ENCODE measurements around the gene SOX13.
"Not testable (repeated sequence)": the region's sequence is repeated elsewhere in the genome, so short reads cannot be mapped to it uniquely, and the experiment has no call there.

The SOX13 gene

DNA sequence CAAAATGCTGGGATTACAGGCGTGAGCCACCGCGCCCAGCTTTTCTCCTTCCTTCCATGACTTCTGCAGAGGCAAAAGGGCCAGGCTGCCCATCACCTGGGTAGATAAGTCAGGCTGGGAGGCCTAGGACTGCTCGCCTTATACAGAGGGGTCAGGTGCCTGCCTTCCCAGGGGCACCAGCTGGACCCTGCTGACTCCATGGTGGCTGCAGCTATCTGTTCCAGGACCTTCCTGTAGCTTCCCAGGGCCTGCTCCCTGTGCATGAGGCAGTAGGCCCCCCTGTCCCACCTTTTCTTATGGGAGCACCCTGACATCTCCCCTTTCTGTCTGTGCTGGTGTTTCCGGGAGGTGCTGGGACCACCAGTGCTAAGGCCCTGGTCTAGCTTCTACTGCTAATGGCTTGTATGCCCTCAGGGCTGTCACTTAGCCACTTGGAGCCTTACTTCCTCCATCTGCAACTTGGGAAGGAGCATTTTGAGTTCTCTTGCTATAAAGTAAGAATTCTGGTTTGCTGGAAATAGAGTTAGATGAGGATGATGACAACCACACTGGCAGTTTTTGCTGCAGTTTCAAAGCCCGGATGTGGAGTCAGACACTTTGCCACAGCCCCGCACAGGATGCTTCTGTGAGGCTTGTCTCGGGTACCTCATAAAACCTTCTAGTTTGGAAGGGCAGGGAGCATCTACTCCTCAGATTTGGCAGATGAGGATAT lies 14.4 kb downstream of the SOX13 start:
- DNase-seq (ENCODE audit: low spot score), result no peak

DNA sequence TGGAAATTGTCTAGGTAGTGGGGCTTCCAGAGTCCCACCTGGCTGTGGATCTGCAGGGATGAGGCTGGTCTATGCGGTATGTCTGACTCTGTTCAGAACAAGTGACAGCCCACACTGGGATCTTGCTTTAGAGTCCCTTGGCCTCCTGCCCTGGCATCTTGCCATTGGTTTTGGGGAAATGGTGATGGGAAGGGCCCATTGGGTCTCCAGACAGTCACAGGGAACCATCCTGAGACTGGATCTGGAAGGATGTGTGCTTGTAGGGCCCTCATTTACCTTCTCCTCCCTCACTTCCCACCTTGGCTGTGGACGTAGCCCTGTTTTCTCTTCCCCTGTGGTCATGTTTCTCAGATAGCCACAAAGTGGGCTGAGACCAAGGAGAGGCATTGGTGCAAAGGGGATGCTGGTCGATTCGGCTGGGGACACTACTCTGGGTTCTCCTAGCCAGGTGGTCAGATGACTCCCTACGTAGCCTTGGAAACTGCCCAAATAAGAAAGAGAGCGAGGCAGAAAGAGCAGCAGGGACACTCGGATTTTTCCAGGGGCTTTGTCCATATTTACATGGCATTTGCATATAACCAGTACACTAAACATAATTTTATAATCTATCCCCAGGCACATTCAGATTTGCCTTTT lies 15.1 kb downstream of the SOX13 start:
- no peak for DNase-seq (ENCODE audit: low spot score)

DNA sequence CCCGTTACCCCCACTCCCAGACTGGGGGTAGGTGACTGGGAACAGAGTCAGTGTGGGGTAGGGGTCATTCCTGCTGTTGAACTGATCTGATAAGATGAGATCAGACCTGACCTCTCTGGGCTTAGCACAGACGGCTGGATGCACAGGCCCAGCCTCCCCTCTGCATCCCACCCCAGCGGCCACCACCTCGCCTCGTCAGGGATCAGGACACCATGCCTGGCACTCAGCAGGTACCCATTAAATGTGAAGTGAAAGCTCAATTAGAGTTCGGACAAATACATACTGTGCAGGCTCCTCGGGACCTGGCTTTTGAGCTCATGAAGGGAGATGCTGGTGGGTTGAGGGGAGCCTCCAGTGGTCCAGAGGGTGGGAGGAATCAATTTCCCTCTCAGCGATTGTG lies 15.7 kb downstream of the SOX13 start:
- no peak for DNase-seq (ENCODE audit: low spot score)

DNA sequence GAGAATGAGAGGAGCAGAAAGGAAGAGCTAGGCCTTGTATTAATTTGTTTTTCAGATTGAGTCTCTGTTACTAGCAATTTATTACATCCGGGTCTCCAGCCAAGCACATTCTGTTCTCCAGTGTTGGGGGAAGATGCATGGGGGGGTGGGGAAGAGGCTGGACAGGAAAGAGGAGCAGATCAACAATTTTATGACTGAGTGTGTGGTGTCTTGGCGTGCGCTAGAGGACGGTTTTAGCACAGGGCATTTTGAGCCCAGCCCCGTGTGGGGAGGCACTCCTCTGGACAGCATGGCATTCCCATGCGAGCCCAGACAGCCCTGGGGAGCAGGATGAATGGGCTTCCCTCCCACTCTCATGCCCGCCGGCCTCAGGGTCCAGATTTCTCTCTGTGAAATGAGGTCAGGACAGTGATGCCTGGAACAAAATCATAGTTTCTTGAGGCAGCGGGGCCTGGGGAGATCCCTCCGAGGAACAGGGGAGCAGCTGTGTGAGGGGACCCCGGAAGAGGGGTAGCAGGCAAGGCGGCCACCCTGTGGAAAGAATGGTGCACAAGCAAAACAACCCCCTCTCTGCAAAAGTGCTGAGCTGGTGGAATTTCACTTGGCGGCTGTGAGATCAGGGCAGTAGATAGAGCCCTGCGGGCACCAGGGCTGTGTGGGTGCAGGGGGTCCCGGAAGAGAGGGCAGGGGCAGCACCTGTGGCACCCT lies 16.3 kb downstream of the SOX13 start:
- DNase-seq (ENCODE audit: low spot score), result no peak

DNA sequence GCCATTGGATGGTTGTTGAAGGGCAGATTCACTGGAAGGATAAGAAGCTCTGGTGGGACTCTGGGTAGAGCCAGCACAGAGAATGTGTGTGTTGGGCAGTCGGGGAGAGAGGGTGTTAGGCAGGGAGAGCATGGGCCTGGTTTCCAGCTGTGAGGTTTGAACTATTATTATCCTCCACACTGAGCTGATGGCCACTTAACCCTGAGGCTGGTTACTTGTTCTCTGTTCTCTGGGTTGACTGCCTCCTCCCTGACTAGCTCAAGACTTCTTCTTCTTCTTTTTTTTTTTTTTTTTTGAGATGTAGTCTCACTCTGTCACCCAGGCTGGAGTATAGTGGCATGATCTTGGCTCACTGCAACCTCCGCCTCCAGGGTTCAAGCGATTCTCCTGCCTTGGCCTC lies 17.2 kb downstream of the SOX13 start:
- DNase-seq (ENCODE audit: low spot score), result not testable (repeated sequence)

DNA sequence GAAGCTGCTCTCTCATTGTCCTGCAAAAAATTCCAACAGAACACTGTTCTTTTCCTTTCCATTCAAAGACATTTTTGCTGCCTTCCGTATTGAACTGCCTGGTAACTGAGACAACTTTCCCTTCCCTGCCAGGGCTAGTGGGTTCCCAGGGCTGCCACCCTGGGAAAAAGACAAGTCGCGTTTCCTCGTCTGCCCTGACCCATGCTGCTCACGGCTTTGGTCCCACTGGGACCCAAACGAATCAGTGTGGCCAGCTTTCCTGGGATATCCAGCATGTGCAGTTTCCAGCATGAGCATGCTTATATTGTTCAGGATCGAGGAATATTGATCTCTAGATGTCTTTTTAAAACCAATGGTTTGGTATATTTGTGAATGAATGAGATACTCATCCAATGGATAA lies 18.2 kb downstream of the SOX13 start:
- DNase-seq (ENCODE audit: low spot score), result no peak

DNA sequence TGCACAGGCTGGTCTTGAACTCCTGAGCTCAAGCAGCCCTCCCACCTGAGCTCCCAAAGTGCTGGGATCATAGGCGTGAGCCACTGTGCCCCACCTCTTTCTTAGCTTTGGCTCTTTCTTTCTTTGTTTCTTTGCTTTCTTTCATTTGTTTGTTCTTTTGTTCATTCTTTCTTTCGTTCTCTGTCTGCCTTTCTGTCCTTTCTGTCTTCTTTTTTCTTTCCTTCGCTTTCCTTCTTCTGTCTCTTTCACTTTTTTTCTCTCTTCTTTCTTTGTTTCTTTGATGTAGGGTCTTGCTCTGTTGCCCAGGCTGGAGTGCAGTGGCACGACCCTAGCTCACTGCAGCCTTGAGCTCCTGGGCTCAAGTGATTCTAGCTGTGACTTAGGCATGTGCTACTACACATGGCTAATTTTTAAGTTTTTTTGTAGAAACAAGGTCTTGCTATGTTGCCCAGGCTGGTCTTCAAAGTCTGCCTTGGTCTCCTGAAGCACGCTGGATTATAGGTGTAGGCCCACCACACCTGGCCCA lies 18.9 kb downstream of the SOX13 start:
- DNase-seq (ENCODE audit: low spot score), result no peak

DNA sequence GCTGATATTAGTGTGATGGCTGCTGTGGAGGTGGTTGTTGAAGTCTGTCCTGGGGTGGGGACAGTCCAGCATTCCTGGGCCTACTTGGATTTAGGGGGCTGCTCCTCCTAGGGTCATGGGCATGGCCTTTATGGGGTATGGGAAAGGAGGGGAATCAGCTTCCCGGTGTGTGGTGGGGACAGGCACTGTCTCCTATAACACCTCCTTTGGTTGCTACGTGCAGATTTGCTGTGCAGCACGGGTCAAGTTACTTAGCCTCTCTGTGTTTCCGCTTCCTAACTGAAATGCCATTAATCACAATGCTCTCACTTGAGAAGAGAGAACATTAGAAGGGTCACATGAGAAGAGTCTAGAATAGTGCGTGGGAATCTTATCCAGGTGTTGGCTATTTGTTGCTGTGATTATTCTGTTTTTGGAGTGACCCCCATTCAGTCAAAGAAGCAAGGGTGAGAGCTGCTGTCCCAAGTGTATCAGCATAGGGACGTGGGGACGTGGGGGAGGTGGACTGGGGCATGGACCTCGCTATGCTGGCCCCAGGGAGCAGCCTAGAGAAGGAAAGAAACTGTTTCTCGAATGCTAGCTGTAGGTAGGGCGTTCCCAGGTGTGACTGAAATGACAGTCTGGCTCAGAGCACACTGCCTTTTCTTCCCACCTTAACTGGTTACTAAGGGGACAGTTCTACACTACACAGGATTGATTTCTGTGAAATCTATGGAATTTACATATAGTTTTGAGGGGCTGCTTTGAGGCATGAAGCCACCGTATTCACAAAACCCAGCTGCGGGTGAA lies 19.9 kb downstream of the SOX13 start:
- no peak for DNase-seq (ENCODE audit: low spot score)

DNA sequence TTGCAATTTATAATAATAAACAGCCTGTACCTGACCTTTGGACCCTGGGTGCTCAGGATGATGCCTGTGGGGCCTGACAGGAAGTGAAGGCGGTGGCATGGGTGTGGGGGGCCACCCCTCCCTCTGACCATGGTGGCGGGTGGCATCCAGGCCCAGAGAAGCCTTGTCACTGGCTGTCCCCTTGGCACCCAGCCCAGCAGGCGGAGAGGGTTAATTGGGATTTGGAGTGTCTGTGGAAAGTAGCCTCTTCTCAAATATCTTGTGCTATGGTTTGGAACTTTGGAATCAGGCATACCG lies 20.5 kb downstream of the SOX13 start:
- DNase-seq (ENCODE audit: low spot score), result peak; percentile 41

DNA sequence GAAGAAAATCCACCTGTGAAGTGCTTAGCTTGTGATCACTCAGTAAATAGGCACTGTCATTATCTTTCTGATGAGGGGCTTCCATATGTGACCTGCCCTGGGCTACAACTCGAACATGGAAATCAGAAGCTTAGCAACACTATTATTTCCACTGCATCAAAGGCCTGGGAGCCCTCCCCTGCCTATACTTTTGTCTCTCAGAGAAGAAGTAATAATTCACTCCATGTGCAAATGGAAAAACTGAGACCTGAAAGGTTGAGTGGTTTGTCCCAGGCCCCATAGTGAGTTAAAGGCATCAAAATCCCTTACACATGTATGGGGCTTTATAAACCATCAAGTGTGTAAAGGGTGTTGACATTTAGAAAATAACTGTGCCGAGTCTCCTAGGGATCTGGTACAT lies 20.9 kb downstream of the SOX13 start:
- DNase-seq (ENCODE audit: low spot score), result no peak

DNA sequence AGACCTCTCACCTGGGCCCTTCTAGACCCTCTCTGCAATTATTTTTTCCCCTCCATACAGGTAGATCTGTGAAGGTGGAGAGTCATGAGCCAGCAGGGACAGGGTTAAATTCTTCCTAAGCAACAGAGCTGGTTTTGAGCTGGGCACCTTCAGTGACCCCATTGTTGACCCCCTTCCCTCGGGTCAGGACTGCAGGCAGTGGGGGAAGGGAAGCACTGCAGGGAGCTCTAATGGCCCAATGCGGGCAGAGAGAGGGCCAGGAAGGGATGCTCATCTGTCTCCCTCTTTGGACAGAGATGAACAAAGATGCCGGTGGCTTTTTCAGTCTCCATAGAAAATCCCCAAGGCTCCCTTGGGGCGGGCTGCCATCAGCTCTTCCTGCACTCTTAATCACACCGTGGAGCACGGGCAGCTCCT lies 21.4 kb downstream of the SOX13 start:
- no peak for DNase-seq (ENCODE audit: low spot score)

DNA sequence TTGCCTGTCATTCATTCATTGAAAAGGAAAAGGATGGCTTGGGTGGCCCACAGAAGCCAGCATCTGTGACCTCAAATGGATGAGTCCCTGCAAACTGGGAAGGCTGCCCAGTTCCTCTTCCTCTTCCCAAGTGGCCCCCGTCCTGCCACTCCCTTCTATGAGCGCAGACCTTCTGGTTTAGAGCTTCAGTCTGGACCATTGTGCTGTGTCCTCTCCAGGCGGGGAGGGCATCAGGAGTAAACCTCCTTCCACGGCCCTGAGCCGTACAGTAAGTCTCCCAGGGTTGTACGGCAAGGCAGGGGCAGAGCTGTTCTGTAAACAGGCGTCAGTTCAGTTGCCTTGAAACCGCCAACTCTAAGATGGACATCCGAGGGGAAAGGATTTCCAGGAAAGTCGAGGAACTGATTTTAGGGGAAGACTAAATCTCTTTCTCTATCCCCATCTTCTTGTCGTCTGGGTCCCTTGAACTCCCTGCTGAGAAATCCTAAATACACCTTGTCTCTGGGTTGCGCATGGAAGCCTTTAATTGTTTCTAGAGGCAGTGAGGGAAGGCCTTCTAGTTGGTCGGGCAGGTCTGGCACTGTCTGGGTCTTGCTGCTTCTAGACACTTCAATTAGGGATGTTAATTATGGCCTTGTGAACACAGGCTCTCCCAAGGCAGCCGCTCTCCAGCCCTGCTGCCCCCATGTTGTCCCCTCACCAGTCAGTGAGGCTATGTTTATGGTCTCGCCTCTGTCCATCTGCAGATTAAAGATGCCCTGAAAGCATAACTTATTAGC lies 22.1 kb downstream of the SOX13 start:
- DNase-seq (ENCODE audit: low spot score), result no peak

DNA sequence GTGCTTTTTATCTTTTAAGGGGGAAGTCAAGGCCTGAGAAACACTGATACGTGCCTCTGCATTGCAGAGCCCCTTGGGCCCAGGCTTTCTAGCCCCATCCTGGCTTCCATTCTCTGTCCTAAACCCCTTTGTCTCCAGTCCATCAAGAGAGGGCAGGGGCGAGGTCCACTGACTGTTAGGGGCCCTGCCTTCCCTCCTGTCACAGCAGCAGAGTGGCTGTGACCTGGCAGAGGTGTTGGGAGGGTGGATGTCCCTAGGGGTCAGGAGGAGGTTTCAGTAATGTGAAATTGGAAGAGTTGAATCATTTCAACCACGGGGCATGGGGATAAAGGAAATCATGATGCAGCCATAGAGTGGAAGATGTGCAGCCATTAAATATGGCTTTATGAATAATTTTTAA lies 24.0 kb downstream of the SOX13 start:
- DNase-seq (ENCODE audit: low spot score), result no peak

DNA sequence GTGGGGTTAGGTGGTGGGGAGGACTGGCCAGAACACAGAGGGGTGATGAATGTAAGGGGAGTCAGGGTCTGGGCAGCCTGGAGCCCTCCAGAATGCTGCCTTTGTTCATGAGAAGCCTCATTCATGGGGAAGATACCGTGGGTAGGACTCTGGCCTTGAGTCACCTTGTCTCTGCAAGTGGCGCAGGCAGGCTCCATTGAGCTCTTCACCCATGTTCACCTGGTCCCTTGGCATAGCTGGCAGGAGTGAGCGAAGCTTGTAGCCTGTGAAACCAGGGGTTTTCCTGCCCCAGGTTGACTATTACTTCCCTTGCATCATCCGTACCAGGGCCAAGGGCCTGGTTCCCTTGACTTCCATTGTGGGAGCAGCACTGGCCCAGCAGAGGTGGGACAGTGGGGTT lies 25.8 kb downstream of the SOX13 start:
- DNase-seq (ENCODE audit: low spot score), result no peak

DNA sequence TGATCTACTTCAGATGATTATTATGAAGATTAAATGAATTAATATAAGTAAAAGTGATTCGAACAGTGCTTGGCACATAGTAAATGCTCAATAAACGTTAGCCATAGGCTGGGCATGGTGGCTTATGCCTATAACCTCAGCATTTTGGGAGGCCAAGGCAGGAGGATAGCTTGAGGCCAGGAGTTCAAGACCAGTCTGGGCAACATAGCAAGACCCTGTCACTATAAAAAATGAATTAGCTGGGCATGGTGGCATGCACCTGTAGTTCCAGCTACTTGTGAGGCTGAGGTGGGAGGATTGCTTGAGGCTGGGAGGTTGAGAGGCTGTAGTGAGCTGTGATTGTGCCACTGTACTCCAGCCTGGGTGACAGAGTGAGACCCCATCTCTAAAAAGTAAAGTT lies 26.8 kb downstream of the SOX13 start:
- not testable (repeated sequence) for DNase-seq (ENCODE audit: low spot score)

DNA sequence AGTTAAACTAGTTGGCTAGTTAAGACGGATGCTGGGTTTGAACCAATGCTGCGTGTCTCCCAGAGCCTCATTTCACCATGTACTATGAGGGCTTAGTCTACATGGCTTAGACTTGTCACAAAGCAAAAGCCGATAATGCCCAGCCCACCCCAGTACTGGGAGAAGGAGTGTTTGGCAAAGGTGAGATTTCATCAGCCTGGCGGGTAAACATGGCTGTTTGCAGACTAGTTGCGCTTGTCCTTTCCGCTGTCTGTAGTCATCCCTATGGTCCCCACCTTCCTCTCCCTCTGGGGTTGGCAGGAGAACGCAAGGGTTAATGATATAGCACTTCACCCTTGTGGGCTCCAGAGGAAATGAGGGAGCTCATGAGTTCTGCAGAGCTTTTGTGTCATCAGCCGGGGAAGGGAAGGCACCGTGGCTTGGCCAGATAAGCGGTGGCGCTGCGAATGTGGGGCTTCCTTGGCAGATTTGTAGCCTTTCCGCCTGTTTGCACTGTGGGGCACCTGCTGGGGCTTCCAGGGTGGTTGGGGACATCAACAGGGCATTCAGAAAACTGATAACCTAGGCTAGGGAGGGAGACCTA lies 29.2 kb downstream of the SOX13 start:
- DNase-seq (ENCODE audit: low spot score), result no peak

DNA sequence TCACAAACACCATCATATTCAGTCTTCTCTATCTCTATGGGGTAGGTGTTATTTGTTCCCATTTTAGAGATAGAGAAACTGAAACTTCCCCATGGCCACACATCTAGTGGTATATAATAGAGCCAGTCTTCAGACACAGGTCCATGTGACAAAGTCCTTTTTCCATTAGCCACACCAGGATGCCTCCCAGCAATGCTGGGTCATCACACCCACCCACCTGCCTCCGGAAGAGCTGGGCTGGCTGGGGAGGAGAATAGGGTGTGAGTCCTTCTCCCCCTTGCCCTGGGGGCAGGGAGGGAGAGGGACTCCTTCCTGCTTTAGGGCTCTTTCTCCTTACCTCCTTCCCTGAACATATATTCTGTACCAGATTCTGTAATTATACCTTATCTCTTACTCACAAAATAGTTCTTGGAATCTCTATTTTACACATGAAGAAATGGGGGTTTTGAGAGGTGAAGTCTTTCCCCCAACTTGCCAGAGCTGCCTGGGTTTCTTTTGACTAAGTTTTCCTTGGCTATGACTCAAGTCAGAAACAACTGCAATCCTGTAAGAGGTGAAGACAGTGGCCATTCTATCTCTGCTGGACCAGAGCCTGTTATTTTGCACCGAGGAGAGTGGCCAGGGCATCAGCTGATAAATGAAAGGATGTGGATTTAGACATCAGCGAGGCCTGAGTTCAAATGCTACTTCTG lies 30.0 kb downstream of the SOX13 start:
- DNase-seq (ENCODE audit: low spot score), result peak; percentile 72

DNA sequence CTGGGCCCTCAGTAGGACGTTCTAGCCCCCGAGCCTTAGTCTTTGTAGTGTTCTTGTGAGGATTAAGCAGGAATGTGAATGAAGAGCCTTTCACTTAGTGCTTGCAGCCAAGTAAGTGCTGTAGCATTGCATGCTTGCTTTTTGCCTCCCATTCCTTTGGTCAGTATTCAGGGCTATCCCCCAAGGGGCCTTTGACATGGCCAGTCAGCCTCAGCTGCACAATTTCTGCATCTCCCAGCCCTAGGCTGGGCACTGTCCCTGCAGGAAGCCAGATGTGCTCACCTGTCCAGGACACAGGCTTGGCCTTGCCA lies 30.5 kb downstream of the SOX13 start:
- DNase-seq (ENCODE audit: low spot score), result no peak

DNA sequence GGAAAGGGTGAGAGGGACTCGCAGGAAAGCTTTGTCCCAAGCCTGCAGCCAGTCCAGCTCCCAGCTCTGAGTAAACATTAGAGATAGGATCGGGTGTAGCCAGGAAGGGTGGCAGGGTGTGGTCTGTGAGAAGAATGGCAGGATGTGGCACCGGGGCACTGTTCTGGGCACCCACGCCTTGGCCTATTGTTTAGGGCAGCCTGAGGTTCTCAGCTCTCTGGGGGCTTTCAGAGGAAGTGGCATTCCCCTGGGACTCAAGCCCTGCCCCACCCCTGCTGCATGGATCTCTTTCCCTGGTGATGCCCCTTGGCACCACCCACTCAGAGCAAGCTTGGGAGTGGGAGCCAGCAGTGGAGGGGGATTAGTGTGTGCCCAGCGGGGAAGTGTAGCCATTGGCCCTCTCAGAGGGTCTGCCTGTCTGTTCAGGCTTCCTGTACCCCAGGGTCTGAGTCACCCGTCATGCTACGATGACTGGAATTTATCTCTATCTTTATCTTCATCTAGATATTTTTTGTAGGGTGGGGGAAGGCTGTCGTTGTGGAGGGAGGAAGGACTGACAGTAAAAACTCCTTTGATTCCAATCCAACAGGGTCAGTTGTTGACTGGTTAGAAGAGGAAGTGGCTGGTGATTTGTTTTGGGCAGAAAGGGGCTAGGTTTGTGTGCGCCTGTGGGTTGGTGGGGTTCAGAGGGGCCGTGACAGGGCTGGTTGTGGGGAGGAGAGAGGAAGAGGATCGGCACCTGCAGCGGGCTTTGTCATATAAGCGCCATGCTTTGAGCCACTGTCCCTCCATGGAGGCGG lies 31.6 kb downstream of the SOX13 start:
- DNase-seq (ENCODE audit: low spot score), result peak; percentile 57

DNA sequence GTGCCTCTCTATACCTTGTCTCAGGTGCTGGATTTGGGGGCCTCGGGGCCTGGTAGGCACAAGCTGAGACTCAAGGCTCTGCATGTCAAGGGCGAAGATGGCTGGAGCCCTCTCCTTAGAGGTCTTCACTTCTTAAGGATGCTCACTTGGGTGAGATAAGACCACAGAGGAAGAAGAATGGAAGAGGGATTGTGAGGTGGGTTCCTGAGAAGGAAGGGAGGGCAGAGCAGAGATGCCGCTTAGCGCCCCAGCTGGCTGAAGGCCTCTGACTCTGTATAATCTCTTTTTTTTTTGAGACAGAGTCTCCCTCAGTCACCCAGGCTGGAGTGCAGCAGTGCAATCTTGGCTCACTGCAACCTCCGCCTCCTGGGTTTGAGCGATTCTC lies 32.2 kb downstream of the SOX13 start:
- no peak for DNase-seq (ENCODE audit: low spot score)

Data from kidney tubule cell (primary cell).